ENCODE results near the gene CAPZA1. TPM values are rescaled to one million over a fixed set of nuclear protein-coding genes. Genes with fewer than 3 reads are reported as not detected.

Gene CAPZA1
- total and polyA plus RNA-seq, 2 donors (not counting 3 experiments of a cell fraction or from before 2014, with no cell fraction given) = 77.1 to 183 TPM

- H3K4me3 ChIP-seq (replicated peaks in 1 of 3; ENCODE audit: insufficient read depth in 1 of 3, low read depth in 1 of 3, low read length in 3 of 3) = no peak overlapping the region
- H4K20me1 ChIP-seq (replicated peaks; ENCODE audit: control insufficient read depth, extremely low read depth, insufficient read depth, low read length) = no peaks in the 10 kb centered on the region
- H3K9me3 ChIP-seq (replicated peaks; ENCODE audit: control insufficient read depth, insufficient read depth, low read length) = no peaks in the 10 kb centered on the region
- POLR2A ChIA-PET = no interaction called here
- H3K9me1 ChIP-seq (replicated peaks; ENCODE audit: control insufficient read depth, extremely low read depth, insufficient read depth, low read length) = no peaks in the 10 kb centered on the region
- H3K27ac ChIP-seq (ENCODE audit: insufficient read depth, low read depth, low read length) = no peak overlapping the region
- TF ChIP-seq POLR2AphosphoS5 (IDR thresholded peaks at IDR 0.05; ENCODE audit: insufficient read depth, low read depth, low read length) (no peak), JUN (IDR thresholded peaks at IDR 0.05; ENCODE audit: borderline replicate concordance, insufficient read depth, insufficient read length, low read depth) (no peak), FOS (IDR thresholded peaks at IDR 0.05; ENCODE audit: borderline replicate concordance, insufficient read depth, low read length) (no peak), GATA2 (IDR thresholded peaks at IDR 0.05; ENCODE audit: insufficient read depth, insufficient read length, low read depth, low read length) (no peak), MYC (IDR thresholded peaks at IDR 0.05; ENCODE audit: low read depth, low read length) (no peak), POLR2A (IDR thresholded peaks at IDR 0.05; ENCODE audit: low read depth, low read length) (no peak)
- TF ChIP-seq, protein P1, sequence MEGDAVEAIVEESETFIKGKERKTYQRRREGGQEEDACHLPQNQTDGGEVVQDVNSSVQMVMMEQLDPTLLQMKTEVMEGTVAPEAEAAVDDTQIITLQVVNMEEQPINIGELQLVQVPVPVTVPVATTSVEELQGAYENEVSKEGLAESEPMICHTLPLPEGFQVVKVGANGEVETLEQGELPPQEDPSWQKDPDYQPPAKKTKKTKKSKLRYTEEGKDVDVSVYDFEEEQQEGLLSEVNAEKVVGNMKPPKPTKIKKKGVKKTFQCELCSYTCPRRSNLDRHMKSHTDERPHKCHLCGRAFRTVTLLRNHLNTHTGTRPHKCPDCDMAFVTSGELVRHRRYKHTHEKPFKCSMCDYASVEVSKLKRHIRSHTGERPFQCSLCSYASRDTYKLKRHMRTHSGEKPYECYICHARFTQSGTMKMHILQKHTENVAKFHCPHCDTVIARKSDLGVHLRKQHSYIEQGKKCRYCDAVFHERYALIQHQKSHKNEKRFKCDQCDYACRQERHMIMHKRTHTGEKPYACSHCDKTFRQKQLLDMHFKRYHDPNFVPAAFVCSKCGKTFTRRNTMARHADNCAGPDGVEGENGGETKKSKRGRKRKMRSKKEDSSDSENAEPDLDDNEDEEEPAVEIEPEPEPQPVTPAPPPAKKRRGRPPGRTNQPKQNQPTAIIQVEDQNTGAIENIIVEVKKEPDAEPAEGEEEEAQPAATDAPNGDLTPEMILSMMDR (IDR thresholded peaks at IDR 0.05; ENCODE audit: extremely low read depth in 1 of 2, insufficient read depth in 1 of 2, low read depth in 1 of 2, low read length in 2 of 2) = no peak
- dilution Hi-C loops (cut with MboI; ENCODE audit: extremely low pct_ligation_motif_present, low sequenced_read_pairs) = no loop called here
- H3K4me2 ChIP-seq (ENCODE audit: insufficient read depth, low read length) = no peak overlapping the region
- no peaks in the 10 kb centered on the region for H3K27me3 ChIP-seq (ENCODE audit: control insufficient read depth in 2 of 2, insufficient read depth in 2 of 2, low read length in 2 of 2)
- H3K79me2 ChIP-seq (ENCODE audit: control insufficient read depth, insufficient read depth, low read length) = peaks cover 59% of the 10 kb centered on the region
- FAIRE-seq (no peak), DNase-seq (ENCODE audit: low read depth, low spot score) (no peak)
- peaks cover 0 to 21% of the 10 kb centered on the region in 2 experiments for H3K36me3 ChIP-seq (ENCODE audit: control insufficient read depth in 2 of 2, extremely low read depth in 1 of 2, insufficient read depth in 2 of 2, low read length in 2 of 2)
- no peak overlapping the region for H3K9ac ChIP-seq (replicated peaks; ENCODE audit: extremely low read depth, insufficient read depth, low read length)
- no peak overlapping the region for H2AFZ ChIP-seq (ENCODE audit: low read depth, low read length)
- BruUV-seq (replicated peaks) = no TSS peak
- intact Hi-C loops (cut with micrococcal nuclease) = no loop called here
- H3K4me1 ChIP-seq (ENCODE audit: control insufficient read depth, extremely low read depth, insufficient read depth, low read length) = no peaks in the 10 kb centered on the region
- CTCF ChIA-PET = interaction anchor here (0.6 to 1.9 kb wide), 6 partner anchors 10 to 22 kb away, joined by 3 to 10 read pairs (median 3); no protein-coding TSS in a partner anchor
Measured at GRCh38 chr1:112651205-112651604, 31.6 kb downstream of the CAPZA1 start.

All from endothelial cell of umbilical vein (primary cell).